GM23338 (cell line): Measurements from ENCODE around the gene ZNF716.

Experiments
- CREB1 ChIP-seq: fragments of 250-450 bp; sonication (Bioruptor Pico); IDR thresholded peaks from 2 replicates; pipeline ENCODE4 v1.5.0; 2020; ENCODE audit warnings: low read depth, mild to moderate bottlenecking, moderate library complexity
- CTCF ChIP-seq, 2 experiments: fragments of 200-600 bp in 1 of 2; sonication (generic) in 1 of 2; conservative IDR thresholded peaks; 2 replicates each; pipeline versions ENCODE4 v1.5.1 to v1.6.1; 2016 to 2017; ENCODE audit warnings: antibody characterized with exemption in 2 of 2, low read depth in 2 of 2, mild to moderate bottlenecking in 2 of 2, moderate library complexity in 1 of 2
- EZH2 ChIP-seq: fragments of 200-600 bp; sonication (generic); IDR thresholded peaks from one replicate; pipeline ENCODE4 v1.8.0; 2017; ENCODE audit warnings: antibody characterized with exemption, mild to moderate bottlenecking, low read depth; ENCODE audit not compliant: unreplicated experiment
- EZH2phosphoT487 ChIP-seq: fragments of 200-600 bp; sonication (generic); IDR thresholded peaks from one replicate; pipeline ENCODE4 v1.8.1; 2018; ENCODE audit warnings: antibody characterized with exemption; ENCODE audit not compliant: unreplicated experiment
- JUNB ChIP-seq: IDR thresholded peaks from one replicate; pipeline ENCODE4 v1.6.1; 2016; ENCODE audit warnings: antibody characterized with exemption; ENCODE audit not compliant: unreplicated experiment
- POLR2AphosphoS5 ChIP-seq: IDR thresholded peaks from 2 replicates; pipeline ENCODE4 v1.6.1; 2016; ENCODE audit warnings: antibody characterized with exemption, low read depth
- STAT1 ChIP-seq: IDR thresholded peaks from one replicate; pipeline ENCODE4 v1.6.1; 2016; ENCODE audit warnings: antibody characterized with exemption; ENCODE audit not compliant: unreplicated experiment

- TF ChIP-seq CTCF (conservative IDR thresholded peaks at IDR 0.05; ENCODE audit: low read depth in 2 of 2) (no peak), POLR2AphosphoS5 (no peak), JUNB (no peak), EZH2phosphoT487 (no peak), CREB1 (CRISPR knock-in tag) (no peak), STAT1 (no peak), EZH2 (no peak)
Observed at GRCh38 chr7:57496395-57496794, 46.4 kb downstream of the ZNF716 start.
